Measurements from ENCODE around the gene KCNAB1. TPM values are rescaled to one million over a fixed set of nuclear protein-coding genes. Genes with fewer than 3 reads are reported as not detected.

KCNAB1 gene
- total and polyA plus RNA-seq, 4 donors, result 0.76 to 2.8 (median 1.0) TPM

- Histone ChIP-seq H3K4me3 (ENCODE audit: low read depth in 1 of 3, low read length in 3 of 3) (no peak overlapping the region), H3K9me3 (ENCODE audit: control insufficient read depth in 4 of 4, low read length in 3 of 4) (no peaks in the 10 kb centered on the region), H3K27ac (ENCODE audit: low read depth in 1 of 2, low read length in 2 of 2) (no peak overlapping the region), H3K4me1 (ENCODE audit: control insufficient read depth in 4 of 4, insufficient read depth in 4 of 4, low read length in 3 of 4) (no peaks in the 10 kb centered on the region), H3K27me3 (ENCODE audit: control insufficient read depth in 4 of 4, insufficient read depth in 4 of 4, low read length in 3 of 4) (no peaks in the 10 kb centered on the region), H3K9ac (ENCODE audit: low read depth in 1 of 2, low read length in 2 of 2) (no peak overlapping the region), H3K36me3 (ENCODE audit: control insufficient read depth in 4 of 4, insufficient read depth in 3 of 4, low read depth in 1 of 4, low read length in 3 of 4) (no peaks in the 10 kb centered on the region)
- TF ChIP-seq CTCF (IDR thresholded peaks at IDR 0.05; ENCODE audit: low read depth, low read length, missing input control) (no peak), RXRA (IDR thresholded peaks at IDR 0.05) (no peak), SP1 (IDR thresholded peaks at IDR 0.05) (no peak), MAX (IDR thresholded peaks at IDR 0.05) (no peak), JUND (IDR thresholded peaks at IDR 0.05) (no peak), RAD21 (IDR thresholded peaks at IDR 0.05) (no peak), TAF1 (conservative IDR thresholded peaks at IDR 0.05) (no peak), HNF4A (conservative IDR thresholded peaks at IDR 0.05) (no peak), REST (IDR thresholded peaks at IDR 0.05) (no peak), FOXA2 (IDR thresholded peaks at IDR 0.05) (no peak), YY1 (IDR thresholded peaks at IDR 0.05) (no peak), HNF4G (IDR thresholded peaks at IDR 0.05) (no peak), FOXA1 (IDR thresholded peaks at IDR 0.05) (no peak), NR2F2 (IDR thresholded peaks at IDR 0.05) (no peak), GABPA (IDR thresholded peaks at IDR 0.05 in 1 of 2, conservative IDR thresholded peaks at IDR 0.05 in 1 of 2) (no peak), ATF3 (IDR thresholded peaks at IDR 0.05) (no peak), EGR1 (IDR thresholded peaks at IDR 0.05; ENCODE audit: low read depth in 2 of 2) (no peak), ZBTB33 (IDR thresholded peaks at IDR 0.05) (no peak)
- DNase-seq (ENCODE audit: low spot score), result no peak
These were observed 28.1 kb downstream of the KCNAB1 start for GRCh38 chr3:156148345-156148945.

Measured in liver (tissue), 9 donors.